Activated CD4-positive, alpha-beta T cell treated with anti-CD3 and anti-CD28 coated beads, Interleukin-2, Interleukin-6, amounts not matched to agents 100 ng/mL and 50 ng/mL, durations not matched to agents 16 hours and 8 hours (primary cell): ENCODE results near the gene GOT1.

Experiments used
- DNase-seq: peaks from one replicate; pipeline ENCODE4 v3.0.0-alpha.2; 2020

The GOT1 gene

GRCh38 chr10:99353182-99353581 is 77.2 kb downstream of the GOT1 start:
- no peak for DNase-seq

GRCh38 chr10:99347672-99348071 is 82.8 kb downstream of the GOT1 start:
- no peak for DNase-seq
